Stomach (tissue), 4 donors: ENCODE measurements around the gene ANKRD55.

Experiments used
- EP300 ChIP-seq: sonication (generic); formaldehyde crosslinking; IDR thresholded peaks from one replicate; pipeline ENCODE4 v1.6.1; 2017; ENCODE audit warnings: antibody characterized with exemption
- POLR2AphosphoS5 ChIP-seq, 3 donors: sonication (generic); formaldehyde crosslinking; IDR thresholded peaks; one replicate each; pipeline ENCODE4 v1.6.1; 2016; ENCODE audit warnings: antibody characterized with exemption in 3 of 3

GRCh38 chr5:56055287-56055686 is 177.8 kb downstream of the ANKRD55 start:
- no peak for TF ChIP-seq EP300
- no peak for TF ChIP-seq POLR2AphosphoS5 (IDR thresholded peaks at IDR 0.05)
